NCI-H2196 treated with DMSO at 0.1 percent for 48 hours (cell line): ENCODE measurements around the gene POLR1A.

Source experiments
- DNase-seq: peaks from one replicate; lab custom pipeline; 2025; ENCODE audit not compliant: unreplicated experiment; lab: John Stamatoyannopoulos, UW

The POLR1A gene

GRCh38 chr2:86038291-86039081 is 67.2 kb downstream of the POLR1A start:
- no peak for DNase-seq

GRCh38 chr2:86037795-86038192 is 67.9 kb downstream of the POLR1A start:
- DNase-seq, result no peak

DNA sequence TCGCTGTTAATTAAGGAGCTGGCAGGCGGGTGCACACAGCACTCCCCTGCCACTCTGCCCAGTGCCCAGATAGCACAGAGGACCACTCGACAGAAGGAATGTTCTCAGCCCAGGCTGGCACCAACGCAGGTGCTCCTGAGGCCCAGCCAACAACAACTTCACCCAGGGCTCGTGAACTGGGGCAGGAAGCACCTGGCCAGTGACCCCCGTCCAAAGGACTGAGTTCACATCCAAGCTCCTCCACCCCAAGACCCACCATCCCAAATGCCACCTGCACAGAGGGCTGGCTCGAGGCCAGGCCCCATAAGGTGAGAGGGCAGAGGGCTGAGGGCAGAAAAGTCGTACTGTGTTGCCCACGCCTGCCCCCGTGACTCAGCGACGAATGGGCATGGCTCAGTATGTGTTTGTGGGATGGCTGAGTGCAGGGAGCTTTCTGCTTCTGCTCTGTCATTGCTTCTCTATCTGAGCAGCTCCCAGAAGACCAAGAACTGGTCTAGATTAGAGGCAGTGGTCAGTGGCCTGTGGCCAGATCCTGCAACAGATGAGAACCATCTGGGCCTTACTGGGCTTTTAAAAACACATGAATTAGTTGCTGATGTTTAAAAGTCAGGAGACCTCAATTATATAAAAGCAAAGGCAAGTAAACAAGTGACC is 68.4 kb downstream of the POLR1A start:
- peak; percentile 34 for DNase-seq

GRCh38 chr2:86036669-86037138 is 69.0 kb downstream of the POLR1A start:
- no peak for DNase-seq

DNA sequence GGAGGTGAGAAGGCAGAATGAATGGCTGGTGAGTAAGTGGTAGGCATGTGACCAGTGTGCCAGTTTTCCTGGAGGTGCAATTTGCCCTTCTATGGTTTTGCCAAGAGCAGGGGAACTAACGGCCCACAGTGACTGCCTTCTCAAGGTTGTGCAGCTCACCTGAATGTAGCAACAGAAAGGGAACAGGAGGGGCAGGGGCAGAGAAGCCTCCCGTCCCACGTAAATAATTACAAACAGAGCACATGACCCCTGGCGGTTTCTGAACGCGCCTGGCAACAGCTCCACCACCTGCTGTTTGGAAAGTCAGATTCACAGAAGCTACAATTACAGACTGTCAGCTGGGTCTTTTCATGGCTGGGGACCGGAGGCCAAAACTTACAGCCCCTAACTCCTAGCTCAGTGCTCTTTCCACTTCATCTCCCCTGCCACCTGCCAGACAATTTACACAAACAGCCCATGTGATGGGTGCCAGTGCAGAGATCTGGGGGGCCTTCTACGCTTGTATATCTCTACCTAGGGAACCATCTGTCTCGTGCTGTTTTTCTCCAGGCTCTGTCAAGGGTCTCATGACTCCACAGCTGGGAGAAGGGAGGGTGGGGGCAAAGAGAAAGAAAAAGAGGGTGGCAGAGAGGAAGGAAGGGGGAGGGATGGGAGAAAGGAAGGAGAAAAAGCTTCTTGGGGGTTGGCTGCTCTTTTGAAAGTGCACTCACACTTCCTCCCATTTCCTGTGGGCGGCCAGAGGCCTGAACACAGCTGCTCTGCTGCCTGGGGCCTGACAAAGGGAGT is 69.6 kb downstream of the POLR1A start:
- peak; percentile 60 for DNase-seq

DNA sequence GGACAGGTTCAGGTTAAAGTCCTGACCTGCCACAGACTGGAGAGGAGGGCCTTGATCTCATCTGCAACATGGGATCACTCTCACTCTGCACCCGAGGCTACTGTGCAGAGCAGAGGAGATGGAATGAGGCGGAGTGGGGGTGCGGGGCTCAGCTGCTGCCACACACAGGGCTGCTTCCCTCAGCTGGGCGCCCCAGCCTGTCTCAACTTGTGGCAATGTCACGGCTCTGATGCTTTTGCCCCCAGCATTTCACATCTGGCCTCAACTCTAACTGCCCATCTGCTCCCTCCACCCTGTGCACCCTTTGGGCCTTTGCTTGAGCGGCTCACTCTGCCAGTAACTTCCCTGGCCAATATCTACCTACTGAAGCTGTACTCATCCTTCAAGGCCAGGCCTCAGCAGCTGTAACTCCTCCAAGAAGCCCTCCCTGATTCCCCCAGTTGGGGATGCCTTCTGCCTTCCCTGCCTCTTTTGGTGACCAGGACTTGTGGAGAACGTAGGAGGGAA is 70.3 kb downstream of the POLR1A start:
- no peak for DNase-seq

DNA sequence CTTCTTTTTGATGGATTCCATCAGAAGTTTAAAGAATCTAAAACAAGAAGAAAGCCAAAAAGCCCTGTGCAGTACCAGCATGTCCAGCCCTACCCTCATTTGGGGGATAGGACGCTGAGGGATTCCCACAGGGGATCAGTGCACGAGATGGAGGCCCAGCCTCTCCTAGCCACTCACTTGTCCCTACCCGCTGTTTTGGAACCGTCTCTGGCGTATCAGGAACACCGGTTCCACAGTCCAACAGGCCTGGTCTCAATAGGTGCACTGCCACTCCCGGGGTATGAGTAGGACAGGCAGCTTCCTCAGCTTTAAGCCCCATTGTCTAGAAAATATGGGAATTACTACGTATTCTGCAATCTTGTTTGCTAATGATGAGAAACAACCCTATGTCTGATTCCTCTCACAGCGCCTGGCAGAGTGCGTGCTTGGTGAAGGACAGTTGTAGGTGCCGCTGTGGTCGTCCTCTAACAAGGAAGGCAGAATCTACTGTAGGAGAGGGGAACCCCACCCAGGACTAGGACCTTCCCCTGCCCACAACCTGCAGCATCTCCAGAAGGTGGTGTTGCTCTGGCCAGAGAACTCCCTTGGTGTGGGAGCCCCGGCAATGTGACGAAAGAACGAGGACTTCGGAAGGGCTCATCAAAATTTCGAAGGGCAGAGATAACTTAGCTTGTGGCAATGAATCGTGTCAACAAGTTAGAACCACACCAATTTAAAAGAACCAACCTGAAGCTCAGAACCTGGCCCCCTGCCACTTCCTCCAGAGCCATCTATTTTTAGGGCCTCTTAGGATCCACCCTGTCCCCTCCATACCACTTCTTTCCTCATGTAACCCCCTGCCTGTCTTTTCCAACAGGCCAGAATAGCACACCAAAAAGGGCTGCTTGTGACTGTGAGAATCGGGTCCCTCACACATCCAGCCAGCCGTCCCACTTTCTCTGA is 71.7 kb downstream of the POLR1A start:
- DNase-seq, result no peak

- no peak for DNase-seq
Measured at GRCh38 chr2:86032861-86033595, 72.7 kb downstream of the POLR1A start.

- no peak for DNase-seq
Measured at GRCh38 chr2:86031606-86032005, 74.1 kb downstream of the POLR1A start.

- DNase-seq, result no peak
Measured at GRCh38 chr2:86031151-86031550, 74.5 kb downstream of the POLR1A start.

GRCh38 chr2:86029873-86030272 is 75.8 kb downstream of the POLR1A start:
- DNase-seq, result no peak

GRCh38 chr2:86028766-86029381 is 76.8 kb downstream of the POLR1A start:
- no peak for DNase-seq

DNA sequence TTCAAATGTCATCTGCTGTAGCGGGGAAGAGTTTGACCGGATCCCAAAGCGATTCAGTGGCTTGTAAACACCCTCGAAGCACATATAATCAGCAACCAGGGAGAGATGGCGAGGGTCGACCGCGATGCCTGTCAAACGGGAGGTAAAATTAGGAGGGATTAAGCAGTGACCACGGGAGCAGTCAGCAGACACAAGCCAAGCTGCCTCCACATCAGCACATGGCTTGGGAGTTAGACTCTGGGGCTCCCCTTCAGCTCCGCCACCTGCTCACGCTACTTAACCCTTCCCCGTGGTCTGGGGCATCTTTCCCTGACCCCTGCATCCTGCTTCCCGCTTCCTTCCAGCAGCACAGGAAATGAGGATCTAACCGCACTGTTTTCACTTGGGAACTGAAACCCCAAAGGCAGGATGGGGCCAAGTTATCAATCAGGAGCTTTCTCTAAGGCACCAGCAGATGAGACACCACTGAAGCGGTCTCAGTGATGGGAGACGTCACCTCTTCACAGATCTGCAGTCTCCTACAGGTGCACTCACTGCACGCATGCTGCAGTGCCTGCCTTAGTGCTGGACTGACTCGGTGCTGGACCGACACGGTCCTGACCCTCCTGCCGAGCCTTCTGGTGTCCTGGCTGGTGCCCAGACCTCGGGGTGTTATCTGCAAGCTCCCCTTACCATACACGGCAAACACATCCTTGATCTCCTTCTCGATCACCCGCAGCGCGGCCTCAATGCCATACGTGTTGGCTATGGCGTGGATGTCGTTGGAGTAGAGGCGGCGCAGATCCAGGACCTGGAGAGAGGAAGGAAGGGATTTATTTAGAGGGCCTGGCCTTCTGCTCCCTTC is 77.5 kb downstream of the POLR1A start:
- DNase-seq, result no peak

- no peak for DNase-seq
Measured at GRCh38 chr2:86027196-86027921, 78.3 kb downstream of the POLR1A start.

DNA sequence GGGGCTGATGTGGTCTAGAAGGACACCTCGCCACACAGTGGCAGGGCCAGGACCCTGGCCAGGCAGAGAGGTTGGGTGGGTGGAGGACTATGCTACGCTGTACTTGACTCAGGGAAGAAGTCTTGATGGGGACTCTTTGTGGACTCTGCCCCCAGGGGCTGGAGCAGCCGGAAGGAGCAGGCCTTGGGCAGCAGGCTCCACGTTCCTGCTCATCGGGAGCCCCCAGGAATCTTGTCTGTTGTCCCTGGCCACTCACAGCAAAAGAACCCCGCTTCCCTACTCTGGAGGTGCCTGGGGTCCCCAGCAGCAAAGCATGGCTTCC is 79.0 kb downstream of the POLR1A start:
- DNase-seq, result no peak

- DNase-seq, result no peak
Measured at GRCh38 chr2:86025976-86026743, 79.5 kb downstream of the POLR1A start.

DNA sequence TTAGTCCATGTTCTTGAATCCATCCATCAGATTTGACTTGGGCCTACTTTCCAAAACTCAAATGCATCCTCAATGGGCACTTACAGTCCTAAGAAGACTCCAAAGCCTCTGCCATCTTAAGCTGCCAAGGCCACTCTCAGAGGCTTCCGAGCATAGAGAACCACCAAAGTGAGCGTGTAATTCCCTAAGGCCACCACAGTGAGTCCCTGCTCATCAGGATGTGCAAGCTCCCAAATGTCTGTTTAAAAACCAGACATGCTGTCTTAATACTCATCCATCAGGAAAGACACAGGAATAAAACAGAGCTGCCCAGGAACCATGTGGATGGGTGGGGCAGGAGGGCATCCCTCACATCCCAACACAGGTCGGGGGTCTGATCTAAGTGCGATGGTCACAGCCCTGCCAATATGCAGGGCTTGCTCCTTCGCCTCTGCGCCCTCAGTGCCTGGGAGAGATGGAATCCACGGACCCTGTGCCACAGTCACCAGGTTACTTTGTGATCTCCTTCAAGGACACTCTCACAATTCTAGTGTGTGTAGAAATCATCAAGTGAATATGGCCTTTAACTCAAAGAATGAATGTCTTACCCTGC is 80.4 kb downstream of the POLR1A start:
- no peak for DNase-seq
